Fibroblast of skin of left quadriceps (primary cell): ENCODE data around the gene HNRNPA2B1.
"Not testable (repeated sequence)": the region's sequence is repeated elsewhere in the genome, so short reads cannot be mapped to it uniquely, and the experiment has no call there.

Source experiments
- DNase-seq, 2 experiments: peaks; one replicate each; pipeline ENCODE4 v3.0.0-alpha.2; 2013; ENCODE audit warnings: low read depth in 2 of 2

The HNRNPA2B1 gene

GRCh38 chr7:26166684-26167266 lies 33.8 kb downstream of the HNRNPA2B1 start:
- no peak for DNase-seq

GRCh38 chr7:26165950-26166683 lies 34.4 kb downstream of the HNRNPA2B1 start:
- no peak for DNase-seq

- DNase-seq, result not testable (repeated sequence)
Measured at GRCh38 chr7:26163804-26164203, 36.7 kb downstream of the HNRNPA2B1 start.

GRCh38 chr7:26162431-26162830 lies 38.1 kb downstream of the HNRNPA2B1 start:
- no peak for DNase-seq

- DNase-seq, result no peak
Measured at GRCh38 chr7:26160896-26161295, 39.6 kb downstream of the HNRNPA2B1 start.

GRCh38 chr7:26159243-26159642 lies 41.3 kb downstream of the HNRNPA2B1 start:
- no peak for DNase-seq

GRCh38 chr7:26157520-26158105 lies 42.9 kb downstream of the HNRNPA2B1 start:
- DNase-seq, result no peak

- DNase-seq, result peak; percentile 80 to 81
Measured at GRCh38 chr7:26156451-26157420, 43.8 kb downstream of the HNRNPA2B1 start.

- DNase-seq, result no peak
Measured at GRCh38 chr7:26155531-26156375, 44.8 kb downstream of the HNRNPA2B1 start.

GRCh38 chr7:26153823-26154783 lies 46.4 kb downstream of the HNRNPA2B1 start:
- DNase-seq, result no peak

GRCh38 chr7:26153241-26153822 lies 47.2 kb downstream of the HNRNPA2B1 start:
- DNase-seq, result no peak

- not testable (repeated sequence) for DNase-seq
Measured at GRCh38 chr7:26152782-26153240, 47.7 kb downstream of the HNRNPA2B1 start.

GRCh38 chr7:26151953-26152781 lies 48.4 kb downstream of the HNRNPA2B1 start, which contains the start of gene NFE2L3:
NFE2L3 (plus strand) TSS chr7:26152198; CDS start chr7:26152499, 301 bp downstream.
- DNase-seq, result peak; percentile 20 to 29

GRCh38 chr7:26151650-26151952 lies 48.9 kb downstream of the HNRNPA2B1 start:
- DNase-seq, result no peak

GRCh38 chr7:26151096-26151495 lies 49.5 kb downstream of the HNRNPA2B1 start:
- no peak for DNase-seq

GRCh38 chr7:26149391-26149977 lies 51.1 kb downstream of the HNRNPA2B1 start:
- no peak for DNase-seq

- not testable (repeated sequence) for DNase-seq
Measured at GRCh38 chr7:26148307-26148700, 52.2 kb downstream of the HNRNPA2B1 start.
